Activated T-helper 2 cell treated with anti-CD3 and anti-CD28 coated beads, Interferon-gamma antibody, Interleukin-2, Interleukin-4, amounts not matched to agents 10 μg/mL and 5 μg/mL and 100 μg/mL, durations not matched to agents 14 hours and 24 hours and 36 hours (primary cell): ENCODE data around the gene ANKRD49. TPM values are rescaled to one million over a fixed set of nuclear protein-coding genes. Genes with fewer than 3 reads are reported as not detected.

Experiments
- DNase-seq: peaks from one replicate; pipeline ENCODE4 v3.0.0; 2021; ENCODE audit warnings: low spot score
- H3K27ac Mint-ChIP-seq: one replicate; pipeline ENCODE4 v1.8.0; 2021; ENCODE audit warnings: mixed read lengths
- H3K27me3 Mint-ChIP-seq: one replicate; pipeline ENCODE4 v1.8.0; 2021; ENCODE audit warnings: low read depth, mixed read lengths
- H3K36me3 Mint-ChIP-seq: one replicate; pipeline ENCODE4 v1.8.0; 2021; ENCODE audit warnings: low read depth, mixed read lengths
- H3K4me1 Mint-ChIP-seq: one replicate; pipeline ENCODE4 v1.8.0; 2021; ENCODE audit warnings: low read depth, mixed read lengths
- H3K4me3 Mint-ChIP-seq: one replicate; pipeline ENCODE4 v1.8.0; 2021; ENCODE audit warnings: low read depth, mild to moderate bottlenecking, moderate library complexity, mixed read lengths
- H3K9me3 Mint-ChIP-seq: one replicate; pipeline ENCODE4 v1.8.0; 2021; ENCODE audit warnings: mixed read lengths
- intact Hi-C: fragments of 100-400 bp; cut with micrococcal nuclease; formaldehyde crosslinking; loops from one replicate; pipeline ENCODE4 v1.15.1; 2023
- total RNA-seq: library from RNA; stranded (reverse); gene quantifications from 2 replicates; pipeline ENCODE4 v1.2.3, GENCODE V29; 2022

Gene ANKRD49
- total RNA-seq, 1 donor from 2014 or later: 19.4 TPM

DNA sequence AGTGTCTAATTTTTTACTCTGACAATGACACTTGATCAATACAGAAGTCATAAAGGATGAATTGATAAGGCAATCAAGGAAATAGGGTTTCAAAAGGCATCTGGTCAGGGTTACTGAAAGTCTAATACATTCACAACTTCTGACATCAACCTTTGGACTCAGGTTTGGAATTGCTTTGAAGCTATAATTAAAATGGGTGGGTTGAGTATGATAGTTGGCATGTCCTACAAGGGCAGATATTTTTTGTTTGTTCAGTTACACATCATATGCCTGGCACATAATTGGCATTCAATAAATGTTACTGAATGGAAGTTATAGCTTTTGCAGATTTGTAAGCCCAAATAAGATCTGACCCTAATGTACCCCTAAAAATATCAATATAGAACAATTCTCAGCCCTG lies 42.6 kb downstream of the ANKRD49 start:
- intact Hi-C loops: no loop called here
- no peaks in the 10 kb centered on the region for H3K36me3 Mint-ChIP-seq
- DNase-seq: no peak
- peaks cover 5% of the 10 kb centered on the region for H3K4me1 Mint-ChIP-seq
- H3K27ac Mint-ChIP-seq: no peak overlapping the region
- H3K27me3 Mint-ChIP-seq: peaks cover 30% of the 10 kb centered on the region
- H3K9me3 Mint-ChIP-seq: no peaks in the 10 kb centered on the region
- no peak overlapping the region for H3K4me3 Mint-ChIP-seq

- Mint-ChIP-seq H3K27me3 (peaks cover 27% of the 10 kb centered on the region), H3K9me3 (no peaks in the 10 kb centered on the region), H3K36me3 (no peaks in the 10 kb centered on the region), H3K27ac (no peak overlapping the region), H3K4me1 (peaks cover 5% of the 10 kb centered on the region), H3K4me3 (no peak overlapping the region)
- intact Hi-C loops: no loop called here
- DNase-seq: no peak
Measured at GRCh38 chr11:94537031-94537600, 43.3 kb downstream of the ANKRD49 start.

- DNase-seq: no peak
- Mint-ChIP-seq H3K36me3 (no peaks in the 10 kb centered on the region), H3K4me3 (no peak overlapping the region), H3K27ac (no peak overlapping the region), H3K4me1 (peaks cover 12% of the 10 kb centered on the region), H3K9me3 (no peaks in the 10 kb centered on the region), H3K27me3 (peaks cover 21% of the 10 kb centered on the region)
- intact Hi-C loops: no loop called here
Measured at GRCh38 chr11:94539420-94539819, 45.6 kb downstream of the ANKRD49 start.

GRCh38 chr11:94543695-94544645 lies 50.2 kb downstream of the ANKRD49 start, which contains the start of gene FUT4:
TSS of gene FUT4 (plus strand) at chr11:94543921. CDS start at chr11:94544134, 213 bp downstream.
- Mint-ChIP-seq H3K4me3 (peak within 1 kb of the TSS; percentile 99), H3K9me3 (no peaks in the 10 kb centered on the region), H3K36me3 (peaks cover 24% of the 10 kb centered on the region), H3K27me3 (no peaks in the 10 kb centered on the region), H3K27ac (peak within 1 kb of the TSS; percentile 100), H3K4me1 (peaks cover 32% of the 10 kb centered on the region)
- intact Hi-C loops: loop anchor here (1.0 to 10.0 kb wide), 8 partner anchors 31 to 802 kb away; partner anchors contain the start of genes AMOTL1, ANKRD49, C11orf54 and C11orf97
- peak; percentile 72 for DNase-seq

GRCh38 chr11:94544646-94545263 lies 51.0 kb downstream of the ANKRD49 start:
- DNase-seq: no peak
- intact Hi-C loops: loop anchor here (1.0 to 10.0 kb wide), 8 partner anchors 32 to 802 kb away; partner anchors contain the start of genes AMOTL1, ANKRD49, C11orf54 and C11orf97
- Mint-ChIP-seq H3K9me3 (no peaks in the 10 kb centered on the region), H3K27me3 (no peaks in the 10 kb centered on the region), H3K4me3 (peak overlapping the region; percentile 78), H3K27ac (peak overlapping the region; percentile 59), H3K36me3 (peaks cover 28% of the 10 kb centered on the region), H3K4me1 (peaks cover 30% of the 10 kb centered on the region)

GRCh38 chr11:94545264-94546161 lies 51.7 kb downstream of the ANKRD49 start:
- Mint-ChIP-seq H3K4me1 (peaks cover 33% of the 10 kb centered on the region), H3K27me3 (no peaks in the 10 kb centered on the region), H3K4me3 (peak overlapping the region; percentile 78)

GRCh38 chr11:94546162-94546470 lies 52.3 kb downstream of the ANKRD49 start:
- Mint-ChIP-seq H3K9me3 (no peaks in the 10 kb centered on the region), H3K36me3 (peaks cover 28% of the 10 kb centered on the region), H3K27me3 (no peaks in the 10 kb centered on the region), H3K27ac (no peak overlapping the region), H3K4me1 (peaks cover 33% of the 10 kb centered on the region), H3K4me3 (peak overlapping the region; percentile 78)
- DNase-seq: no peak
- intact Hi-C loops: loop anchor here (10.0 kb wide), 2 partner anchors 219 to 329 kb away; partner anchors contain the start of gene AMOTL1

More at GRCh38 chr11:94545264-94546161, 51.7 kb downstream of the ANKRD49 start:
- Mint-ChIP-seq H3K9me3 (no peaks in the 10 kb centered on the region), H3K27ac (peak overlapping the region; percentile 69), H3K36me3 (peaks cover 28% of the 10 kb centered on the region)
- DNase-seq: no peak
- intact Hi-C loops: loop anchor here (2.0 to 10.0 kb wide), 3 partner anchors 33 to 329 kb away; partner anchors contain the start of genes AMOTL1 and C11orf97

- peaks cover 33% of the 10 kb centered on the region for H3K4me1 Mint-ChIP-seq
- intact Hi-C loops: loop anchor here (10.0 kb wide), 2 partner anchors 218 to 328 kb away; partner anchors contain the start of gene AMOTL1
- H3K4me3 Mint-ChIP-seq: peak overlapping the region; percentile 47
- no peak overlapping the region for H3K27ac Mint-ChIP-seq
- no peaks in the 10 kb centered on the region for H3K9me3 Mint-ChIP-seq
- no peak for DNase-seq
- no peaks in the 10 kb centered on the region for H3K27me3 Mint-ChIP-seq
- H3K36me3 Mint-ChIP-seq: peaks cover 28% of the 10 kb centered on the region
Measured at GRCh38 chr11:94546886-94547285, 53.1 kb downstream of the ANKRD49 start.

DNA sequence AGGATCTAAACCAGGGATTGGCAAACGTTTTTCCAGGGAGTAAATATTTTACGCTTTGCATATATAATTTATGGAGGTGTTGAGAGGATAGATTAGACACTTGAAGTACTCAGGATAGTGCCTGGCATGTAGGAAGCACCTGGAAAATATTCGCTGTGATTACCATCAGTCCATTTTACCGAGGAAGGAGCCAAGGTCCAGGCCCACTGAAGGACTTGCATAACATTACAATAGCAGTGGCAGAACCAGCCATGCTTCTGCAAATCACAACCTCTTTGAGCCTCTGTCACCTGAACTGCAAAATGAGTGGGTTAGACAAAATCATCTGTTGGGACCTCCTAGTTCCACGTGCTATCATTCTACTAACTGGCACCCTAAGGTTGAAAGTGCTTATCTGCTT lies 55.4 kb downstream of the ANKRD49 start:
- no peaks in the 10 kb centered on the region for H3K9me3 Mint-ChIP-seq
- no peak overlapping the region for H3K4me3 Mint-ChIP-seq
- no peaks in the 10 kb centered on the region for H3K27me3 Mint-ChIP-seq
- H3K36me3 Mint-ChIP-seq: peaks cover 28% of the 10 kb centered on the region
- H3K4me1 Mint-ChIP-seq: peaks cover 24% of the 10 kb centered on the region
- no peak overlapping the region for H3K27ac Mint-ChIP-seq
- intact Hi-C loops: loop anchor here (10.0 kb wide), 2 partner anchors 216 to 326 kb away; partner anchors contain the start of gene AMOTL1
- no peak for DNase-seq
